Endothelial cell of umbilical vein (primary cell): ENCODE results near the gene GRM4.

Experiments used
- CTCF ChIP-seq, 2 donors: IDR thresholded peaks; 1 replicate in 1 of 2; 2 replicates in 1 of 2; pipeline ENCODE4 v1.5.1; 2011; ENCODE audit warnings: low read length in 2 of 2, mild to moderate bottlenecking in 2 of 2, moderate library complexity in 2 of 2, control low read depth in 1 of 2, inconsistent platforms in 1 of 2, low read depth in 1 of 2; ENCODE audit not compliant: insufficient read depth in 1 of 2; ENCODE audit errors: extremely low read depth in 1 of 2
- EZH2 ChIP-seq: IDR thresholded peaks from 2 replicates; pipeline ENCODE4 v1.6.1; 2012; ENCODE audit warnings: borderline replicate concordance, low read depth, mild to moderate bottlenecking, moderate library complexity, low read length, inconsistent platforms; ENCODE audit not compliant: severe bottlenecking
- FOS ChIP-seq: IDR thresholded peaks from 2 replicates; pipeline ENCODE4 v1.6.1; 2011; ENCODE audit warnings: mild to moderate bottlenecking, low read length, moderate library complexity, borderline replicate concordance; ENCODE audit not compliant: insufficient read depth
- POLR2A ChIP-seq: IDR thresholded peaks from 2 replicates; pipeline ENCODE4 v1.6.1; 2012; ENCODE audit warnings: low read depth, mild to moderate bottlenecking, control low read depth, low read length

GRCh38 chr6:34000281-34000680 lies 145.6 kb downstream of the GRM4 start:
- TF ChIP-seq CTCF (IDR thresholded peaks at IDR 0.05; ENCODE audit: extremely low read depth in 1 of 2, insufficient read depth in 1 of 2, low read depth in 1 of 2, low read length in 2 of 2) (no peak), FOS (no peak), EZH2 (no peak), POLR2A (no peak)
